Activated CD4-positive, alpha-beta T cell treated with anti-CD3 and anti-CD28 coated beads for 4 hours (primary cell): ENCODE measurements around the gene CD33.
"Not testable (repeated sequence)": the region's sequence is repeated elsewhere in the genome, so short reads cannot be mapped to it uniquely, and the experiment has no call there.

ENCODE experiments used
- DNase-seq, 2 donors: peaks; one replicate each; pipeline ENCODE4 v3.0.0-alpha.2; 2020

Gene CD33

GRCh38 chr19:51210874-51211361 lies 14.0 kb upstream of the CD33 start:
- DNase-seq: not testable (repeated sequence)

- DNase-seq: no peak
These were observed 13.0 kb upstream of the CD33 start for GRCh38 chr19:51211833-51212232.

- DNase-seq: no peak
These were observed 5.6 kb upstream of the CD33 start for GRCh38 chr19:51219307-51219706.

GRCh38 chr19:51219971-51220370 lies 4.9 kb upstream of the CD33 start:
- no peak for DNase-seq

- DNase-seq: no peak
These were observed 3.9 kb upstream of the CD33 start for GRCh38 chr19:51220996-51221395.

- no peak for DNase-seq
These were observed 678 bp upstream of the CD33 start for GRCh38 chr19:51224163-51224641.

GRCh38 chr19:51226067-51226466 lies 1.2 kb downstream of the CD33 start:
- no peak for DNase-seq

- DNase-seq: no peak
These were observed 2.4 kb downstream of the CD33 start for GRCh38 chr19:51227326-51227725.

GRCh38 chr19:51227966-51228365 lies 3.1 kb downstream of the CD33 start:
- DNase-seq: no peak

- DNase-seq: no peak
These were observed 16.0 kb downstream of the CD33 start for GRCh38 chr19:51240866-51241265.

GRCh38 chr19:51242881-51243630 lies 18.2 kb downstream of the CD33 start:
- no peak for DNase-seq

- DNase-seq: no peak
These were observed 21.3 kb downstream of the CD33 start for GRCh38 chr19:51246164-51246552.

GRCh38 chr19:51247972-51248590 lies 23.2 kb downstream of the CD33 start:
- no peak for DNase-seq

- DNase-seq: no peak
These were observed 26.0 kb downstream of the CD33 start, which contains the start of gene SIGLECL1 for GRCh38 chr19:51250786-51251467. SIGLECL1 (plus strand) TSS chr19:51251080; CDS start chr19:51264073, 12,993 bp downstream.

GRCh38 chr19:51251468-51251820 lies 26.6 kb downstream of the CD33 start:
- DNase-seq: no peak

- DNase-seq: no peak
These were observed 27.6 kb downstream of the CD33 start for GRCh38 chr19:51252306-51253079.

- no peak for DNase-seq
These were observed 28.4 kb downstream of the CD33 start for GRCh38 chr19:51253088-51253806.

- DNase-seq: no peak
These were observed 31.3 kb downstream of the CD33 start for GRCh38 chr19:51256155-51256625.

- DNase-seq: no peak
These were observed 32.6 kb downstream of the CD33 start for GRCh38 chr19:51257471-51257870.

GRCh38 chr19:51258165-51259160 lies 33.6 kb downstream of the CD33 start:
- DNase-seq: no peak
